T-helper 17 cell (primary cell): Measurements from ENCODE around the gene TRAPPC14. TPM values are rescaled to one million over a fixed set of nuclear protein-coding genes. Genes with fewer than 3 reads are reported as not detected.
"Not testable (repeated sequence)": the region's sequence is repeated elsewhere in the genome, so short reads cannot be mapped to it uniquely, and the experiment has no call there.

Experiments used
- ATAC-seq: fragments of 150-1000 bp; cut with Tn5 transposase; 2 replicates; pipeline ENCODE4 v1.10.0; 2021; ENCODE audit warnings: mild to moderate bottlenecking, moderate library complexity
- DNase-seq, 3 donors: peaks; one replicate each; pipeline versions ENCODE4 v3.0.0 to v3.0.0-alpha.2; 2020 to 2021
- H3K9me3 ChIP-seq: one replicate; pipeline ENCODE4 v1.7.0; 2013; ENCODE audit warnings: low read length, mild to moderate bottlenecking; ENCODE audit not compliant: control insufficient read depth, poor library complexity, severe bottlenecking
- H3K27ac Mint-ChIP-seq: one replicate; pipeline ENCODE4 v1.8.0; 2022; ENCODE audit warnings: mild to moderate bottlenecking, moderate library complexity, mixed read lengths
- H3K27me3 Mint-ChIP-seq: one replicate; pipeline ENCODE4 v1.8.0; 2022; ENCODE audit warnings: mixed read lengths
- H3K36me3 Mint-ChIP-seq: one replicate; pipeline ENCODE4 v1.8.0; 2022; ENCODE audit warnings: low read depth, mixed read lengths
- H3K4me1 Mint-ChIP-seq: one replicate; pipeline ENCODE4 v1.8.0; 2022; ENCODE audit warnings: mild to moderate bottlenecking, mixed read lengths
- H3K4me3 Mint-ChIP-seq: one replicate; pipeline ENCODE4 v1.8.0; 2022; ENCODE audit warnings: mild to moderate bottlenecking, moderate library complexity, mixed read lengths
- total RNA-seq, 4 donors: library from RNA in 2 of 4; stranded (reverse) in 2 of 4; gene quantifications; one replicate each; pipeline ENCODE4 v1.2.3 and lab custom pipeline; 2022 to 2026

TRAPPC14 gene
- total RNA-seq, 2 donors from 2014 or later: 45.8 to 46.9 TPM

- Mint-ChIP-seq H3K4me1 (peaks cover 30% of the 10 kb centered on the region), H3K4me3 (peak overlapping the region; percentile 19), H3K27ac (no peak overlapping the region), H3K27me3 (no peaks in the 10 kb centered on the region), H3K36me3 (peaks cover 7% of the 10 kb centered on the region)
- ATAC-seq (no peak), DNase-seq (no peak)
- H3K9me3 ChIP-seq: no peaks in the 10 kb centered on the region
Measured at GRCh38 chr7:100154651-100155491, 3.7 kb downstream of the TRAPPC14 start.

GRCh38 chr7:100153708-100154535 is 4.6 kb downstream of the TRAPPC14 start:
- Mint-ChIP-seq H3K27me3 (no peaks in the 10 kb centered on the region), H3K4me1 (peaks cover 32% of the 10 kb centered on the region), H3K27ac (peak overlapping the region; percentile 37), H3K4me3 (no peak overlapping the region), H3K36me3 (peaks cover 7% of the 10 kb centered on the region)
- DNase-seq (no peak), ATAC-seq (no peak)
- H3K9me3 ChIP-seq: no peaks in the 10 kb centered on the region

- ATAC-seq: no peak
- Mint-ChIP-seq H3K27me3 (no peaks in the 10 kb centered on the region), H3K36me3 (peaks cover 11% of the 10 kb centered on the region), H3K4me1 (peaks cover 39% of the 10 kb centered on the region), H3K4me3 (no peak overlapping the region), H3K27ac (peak overlapping the region; percentile 98)
- H3K9me3 ChIP-seq: no peaks in the 10 kb centered on the region
- DNase-seq: no peak
Measured at GRCh38 chr7:100152937-100153666, 5.4 kb downstream of the TRAPPC14 start.

- H3K9me3 ChIP-seq: no peaks in the 10 kb centered on the region
- peaks cover 11% of the 10 kb centered on the region for H3K36me3 Mint-ChIP-seq
- no peaks in the 10 kb centered on the region for H3K27me3 Mint-ChIP-seq
- H3K4me3 Mint-ChIP-seq: no peak overlapping the region
- DNase-seq (no peak), ATAC-seq (no peak)
- H3K27ac Mint-ChIP-seq: peak overlapping the region; percentile 98
- peaks cover 35% of the 10 kb centered on the region for H3K4me1 Mint-ChIP-seq
Measured at GRCh38 chr7:100152404-100152803, 6.1 kb downstream of the TRAPPC14 start.

- ATAC-seq (peak; percentile 96), DNase-seq (peak; percentile 93 to 98 (median 94))
- peaks cover 33% of the 10 kb centered on the region for H3K4me1 Mint-ChIP-seq
- H3K27me3 Mint-ChIP-seq: no peaks in the 10 kb centered on the region
- H3K4me3 Mint-ChIP-seq: peak within 1 kb of the TSS; percentile 100
- H3K36me3 Mint-ChIP-seq: peaks cover 11% of the 10 kb centered on the region
- peak within 1 kb of the TSS; percentile 98 for H3K27ac Mint-ChIP-seq
- H3K9me3 ChIP-seq: no peaks in the 10 kb centered on the region
Measured at GRCh38 chr7:100148559-100149328, 9.8 kb downstream of the TRAPPC14 start, which contains the start of gene LAMTOR4. Gene LAMTOR4, plus strand, starts transcription at chr7:100148918. Its CDS starts 55 bp downstream, at chr7:100148973.

- DNase-seq (no peak), ATAC-seq (no peak)
- Mint-ChIP-seq H3K36me3 (peaks cover 11% of the 10 kb centered on the region), H3K4me1 (peaks cover 30% of the 10 kb centered on the region), H3K4me3 (peak overlapping the region; percentile 100), H3K27me3 (no peaks in the 10 kb centered on the region), H3K27ac (peak overlapping the region; percentile 98)
- H3K9me3 ChIP-seq: no peaks in the 10 kb centered on the region
Measured at GRCh38 chr7:100148225-100148558, 10.3 kb downstream of the TRAPPC14 start.

- Mint-ChIP-seq H3K36me3 (peaks cover 8% of the 10 kb centered on the region), H3K27ac (peak overlapping the region; percentile 98), H3K27me3 (no peaks in the 10 kb centered on the region), H3K4me1 (peaks cover 26% of the 10 kb centered on the region), H3K4me3 (no peak overlapping the region)
- DNase-seq (no peak), ATAC-seq (no peak)
- no peaks in the 10 kb centered on the region for H3K9me3 ChIP-seq
Measured at GRCh38 chr7:100147278-100147677, 11.2 kb downstream of the TRAPPC14 start.

- ATAC-seq, H3K9me3 ChIP-seq, H3K36me3 Mint-ChIP-seq, H3K4me3 Mint-ChIP-seq, DNase-seq, H3K27me3 Mint-ChIP-seq, H3K27ac Mint-ChIP-seq: not testable (repeated sequence)
- H3K4me1 Mint-ChIP-seq: peaks cover 25% of the 10 kb centered on the region
Measured at GRCh38 chr7:100146350-100146749, 12.2 kb downstream of the TRAPPC14 start.

GRCh38 chr7:100142461-100142860 is 16.1 kb downstream of the TRAPPC14 start:
- no peaks in the 10 kb centered on the region for H3K9me3 ChIP-seq
- Mint-ChIP-seq H3K27me3 (no peaks in the 10 kb centered on the region), H3K4me3 (no peak overlapping the region), H3K4me1 (peaks cover 4% of the 10 kb centered on the region), H3K27ac (no peak overlapping the region), H3K36me3 (no peaks in the 10 kb centered on the region)
- no peak for ATAC-seq
- no peak for DNase-seq

- Mint-ChIP-seq H3K4me3 (no peak overlapping the region), H3K36me3 (no peaks in the 10 kb centered on the region), H3K4me1 (peaks cover 4% of the 10 kb centered on the region), H3K27me3 (no peaks in the 10 kb centered on the region), H3K27ac (no peak overlapping the region)
- DNase-seq (no peak), ATAC-seq (no peak)
- no peaks in the 10 kb centered on the region for H3K9me3 ChIP-seq
Measured at GRCh38 chr7:100141555-100141949, 17.0 kb downstream of the TRAPPC14 start.

GRCh38 chr7:100137851-100138760 is 20.4 kb downstream of the TRAPPC14 start:
- Mint-ChIP-seq H3K4me1 (peaks cover 4% of the 10 kb centered on the region), H3K36me3 (no peaks in the 10 kb centered on the region), H3K4me3 (no peak overlapping the region), H3K27ac (no peak overlapping the region), H3K27me3 (no peaks in the 10 kb centered on the region)
- no peaks in the 10 kb centered on the region for H3K9me3 ChIP-seq
- DNase-seq (no peak), ATAC-seq (no peak)
